Measurements from ENCODE around the gene MYO1E. TPM values are rescaled to one million over a fixed set of nuclear protein-coding genes. Genes with fewer than 3 reads are reported as not detected.

MYO1E gene
- polyA plus RNA-seq, 1 donor from 2014 or later, result 0.38 TPM

DNA sequence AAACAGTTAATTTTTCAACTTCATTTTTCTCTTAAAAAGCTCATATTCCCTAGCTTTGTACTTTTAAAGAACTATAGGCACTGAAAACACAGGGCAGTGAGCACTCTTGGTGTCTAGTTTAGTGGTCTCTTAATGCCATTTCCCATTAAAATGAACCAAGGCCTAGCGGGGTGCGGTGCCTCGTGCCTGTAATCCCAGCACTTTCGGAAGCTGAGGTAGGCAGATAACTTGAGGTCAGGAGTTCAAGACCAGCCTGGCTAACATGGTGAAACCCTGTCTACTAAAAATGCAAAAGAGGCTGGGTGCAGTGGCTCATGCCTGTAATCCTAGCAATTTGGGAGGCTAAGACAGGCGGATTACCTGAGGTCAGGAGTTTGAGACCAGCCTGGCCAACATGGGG lies 120.5 kb downstream of the MYO1E start:
- no peak overlapping the region for H3K4me2 ChIP-seq (ENCODE audit: low read length)
- TF ChIP-seq, protein P1, sequence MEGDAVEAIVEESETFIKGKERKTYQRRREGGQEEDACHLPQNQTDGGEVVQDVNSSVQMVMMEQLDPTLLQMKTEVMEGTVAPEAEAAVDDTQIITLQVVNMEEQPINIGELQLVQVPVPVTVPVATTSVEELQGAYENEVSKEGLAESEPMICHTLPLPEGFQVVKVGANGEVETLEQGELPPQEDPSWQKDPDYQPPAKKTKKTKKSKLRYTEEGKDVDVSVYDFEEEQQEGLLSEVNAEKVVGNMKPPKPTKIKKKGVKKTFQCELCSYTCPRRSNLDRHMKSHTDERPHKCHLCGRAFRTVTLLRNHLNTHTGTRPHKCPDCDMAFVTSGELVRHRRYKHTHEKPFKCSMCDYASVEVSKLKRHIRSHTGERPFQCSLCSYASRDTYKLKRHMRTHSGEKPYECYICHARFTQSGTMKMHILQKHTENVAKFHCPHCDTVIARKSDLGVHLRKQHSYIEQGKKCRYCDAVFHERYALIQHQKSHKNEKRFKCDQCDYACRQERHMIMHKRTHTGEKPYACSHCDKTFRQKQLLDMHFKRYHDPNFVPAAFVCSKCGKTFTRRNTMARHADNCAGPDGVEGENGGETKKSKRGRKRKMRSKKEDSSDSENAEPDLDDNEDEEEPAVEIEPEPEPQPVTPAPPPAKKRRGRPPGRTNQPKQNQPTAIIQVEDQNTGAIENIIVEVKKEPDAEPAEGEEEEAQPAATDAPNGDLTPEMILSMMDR (IDR thresholded peaks at IDR 0.05; ENCODE audit: poor library complexity, severe bottlenecking), result no peak
- TF ChIP-seq EZH2 (IDR thresholded peaks at IDR 0.05; ENCODE audit: borderline replicate concordance, insufficient read depth, low read length, poor library complexity, severe bottlenecking) (no peak), SMC3 (conservative IDR thresholded peaks at IDR 0.05; ENCODE audit: poor library complexity) (no peak), RAD21 (conservative IDR thresholded peaks at IDR 0.05) (no peak), REST (IDR thresholded peaks at IDR 0.05; ENCODE audit: borderline replicate concordance) (no peak), EP300 (conservative IDR thresholded peaks at IDR 0.05; ENCODE audit: poor library complexity, severe bottlenecking) (no peak), POLR2AphosphoS5 (IDR thresholded peaks at IDR 0.05) (no peak), TAF1 (IDR thresholded peaks at IDR 0.05; ENCODE audit: low read depth) (no peak), MXI1 (conservative IDR thresholded peaks at IDR 0.05; ENCODE audit: poor library complexity, severe bottlenecking) (no peak)
- H3K36me3 ChIP-seq (ENCODE audit: insufficient read depth, low read length), result no peaks in the 10 kb centered on the region
- no peaks in the 10 kb centered on the region for H4K20me1 ChIP-seq (ENCODE audit: insufficient read depth)
- no peak overlapping the region for H3K27ac ChIP-seq (ENCODE audit: low read length)
- H3F3A ChIP-seq (ENCODE audit: insufficient read depth, low read length, poor library complexity, severe bottlenecking), result no peaks in the 10 kb centered on the region
- H3K4me3 ChIP-seq (ENCODE audit: low read length), result no peak overlapping the region
- no peaks in the 10 kb centered on the region for H3K79me2 ChIP-seq (replicated peaks; ENCODE audit: insufficient read depth, low read length)
- no peak overlapping the region for H2AFZ ChIP-seq (ENCODE audit: low read depth, low read length)
- H3K27me3 ChIP-seq (ENCODE audit: insufficient read depth, low read depth, low read length), result no peaks in the 10 kb centered on the region
- H3K9ac ChIP-seq (ENCODE audit: low read length), result no peak overlapping the region
- H3K9me3 ChIP-seq (ENCODE audit: low read length), result no peaks in the 10 kb centered on the region
- H3K9me2 ChIP-seq (ENCODE audit: insufficient read depth, low read length), result no peaks in the 10 kb centered on the region

DNA sequence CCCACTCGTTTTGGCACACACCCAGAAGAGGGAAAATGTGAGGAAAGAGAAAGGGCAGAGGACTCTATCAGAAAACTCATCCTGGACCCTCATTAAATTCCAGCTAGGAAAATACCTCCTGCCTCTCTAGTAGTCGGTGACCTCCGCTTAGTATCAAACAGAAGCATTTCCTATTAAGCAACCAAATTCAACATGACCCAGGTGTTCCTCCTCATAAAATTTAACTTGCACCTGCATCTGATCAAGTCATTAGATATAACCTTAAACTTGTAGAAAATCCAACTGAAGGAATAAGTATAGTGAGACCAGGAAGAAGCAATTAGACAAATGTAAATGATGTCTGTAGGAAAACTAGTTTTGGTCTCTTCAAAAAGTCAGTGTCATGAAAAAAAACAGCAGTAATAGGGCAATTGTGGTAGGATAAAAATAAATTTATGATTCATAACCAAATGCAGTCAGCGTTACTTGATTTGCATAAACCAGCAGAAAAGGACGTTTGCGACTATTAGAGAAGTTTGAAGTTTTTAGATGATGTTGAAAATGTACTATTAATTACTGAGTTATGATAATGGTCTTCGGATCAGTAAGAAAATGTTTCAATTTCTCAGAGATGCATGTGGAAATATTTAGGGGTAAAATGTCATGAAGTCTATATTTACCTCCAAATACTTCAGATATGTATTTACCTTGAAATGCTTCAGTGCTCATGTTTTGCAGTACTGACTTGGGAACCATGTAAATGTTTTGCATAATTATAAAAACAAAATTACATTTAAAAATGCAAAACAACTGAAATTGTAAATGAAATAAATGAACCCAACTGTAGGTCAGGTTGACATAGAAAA lies 121.4 kb downstream of the MYO1E start:
- Histone ChIP-seq H3K9me2 (ENCODE audit: insufficient read depth, low read length) (no peaks in the 10 kb centered on the region), H3K9me3 (ENCODE audit: low read length) (no peaks in the 10 kb centered on the region), H3K27me3 (ENCODE audit: insufficient read depth, low read depth, low read length) (no peaks in the 10 kb centered on the region), H2AFZ (ENCODE audit: low read depth, low read length) (no peak overlapping the region), H3K79me2 (replicated peaks; ENCODE audit: insufficient read depth, low read length) (no peaks in the 10 kb centered on the region), H3K4me3 (ENCODE audit: low read length) (no peak overlapping the region), H3F3A (ENCODE audit: insufficient read depth, low read length, poor library complexity, severe bottlenecking) (no peaks in the 10 kb centered on the region), H3K27ac (ENCODE audit: low read length) (no peak overlapping the region), H4K20me1 (ENCODE audit: insufficient read depth) (no peaks in the 10 kb centered on the region), H3K4me2 (ENCODE audit: low read length) (no peak overlapping the region), H3K9ac (ENCODE audit: low read length) (no peak overlapping the region), H3K36me3 (ENCODE audit: insufficient read depth, low read length) (no peaks in the 10 kb centered on the region)
- TF ChIP-seq SMC3 (conservative IDR thresholded peaks at IDR 0.05; ENCODE audit: poor library complexity), result no peak
- no peak for TF ChIP-seq EP300 (conservative IDR thresholded peaks at IDR 0.05; ENCODE audit: poor library complexity, severe bottlenecking)
- no peak for TF ChIP-seq POLR2AphosphoS5 (IDR thresholded peaks at IDR 0.05)
- TF ChIP-seq, protein P1 (IDR thresholded peaks at IDR 0.05; ENCODE audit: poor library complexity, severe bottlenecking), result no peak
- no peak for TF ChIP-seq TAF1 (IDR thresholded peaks at IDR 0.05; ENCODE audit: low read depth)
- TF ChIP-seq RAD21 (conservative IDR thresholded peaks at IDR 0.05), result no peak
- TF ChIP-seq EZH2 (IDR thresholded peaks at IDR 0.05; ENCODE audit: borderline replicate concordance, insufficient read depth, low read length, poor library complexity, severe bottlenecking), result no peak
- no peak for TF ChIP-seq MXI1 (conservative IDR thresholded peaks at IDR 0.05; ENCODE audit: poor library complexity, severe bottlenecking)
- no peak for TF ChIP-seq REST (IDR thresholded peaks at IDR 0.05; ENCODE audit: borderline replicate concordance)
